ENCODE results near the gene EIPR1. TPM values are rescaled to one million over a fixed set of nuclear protein-coding genes. Genes with fewer than 3 reads are reported as not detected.
"Not testable (repeated sequence)": the region's sequence is repeated elsewhere in the genome, so short reads cannot be mapped to it uniquely, and the experiment has no call there.

The EIPR1 gene
- total RNA-seq, 1 donor from 2014 or later: 10.9 TPM

DNA sequence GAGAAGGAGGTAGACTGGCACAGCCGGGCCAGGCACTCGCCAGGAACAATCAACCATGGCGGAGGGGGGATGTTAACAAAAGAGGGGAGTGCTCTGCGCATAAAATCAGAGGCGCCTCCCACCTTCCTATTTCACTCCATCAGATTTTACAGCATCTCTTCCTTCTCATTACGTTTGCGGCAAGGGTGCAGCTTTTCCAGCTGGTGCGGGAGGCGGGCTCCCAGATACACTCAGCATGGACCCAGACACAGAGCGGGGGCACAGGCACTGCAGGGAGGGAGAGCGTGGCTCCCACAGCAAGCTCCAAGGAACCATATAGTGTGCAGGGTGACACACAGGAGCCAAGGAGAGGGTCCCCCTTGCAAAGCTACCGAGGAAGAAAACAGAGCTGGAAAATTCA, 176.3 kb downstream of the EIPR1 start:
- ATAC-seq (no peak), DNase-seq (ENCODE audit: low spot score) (no peak)

DNA sequence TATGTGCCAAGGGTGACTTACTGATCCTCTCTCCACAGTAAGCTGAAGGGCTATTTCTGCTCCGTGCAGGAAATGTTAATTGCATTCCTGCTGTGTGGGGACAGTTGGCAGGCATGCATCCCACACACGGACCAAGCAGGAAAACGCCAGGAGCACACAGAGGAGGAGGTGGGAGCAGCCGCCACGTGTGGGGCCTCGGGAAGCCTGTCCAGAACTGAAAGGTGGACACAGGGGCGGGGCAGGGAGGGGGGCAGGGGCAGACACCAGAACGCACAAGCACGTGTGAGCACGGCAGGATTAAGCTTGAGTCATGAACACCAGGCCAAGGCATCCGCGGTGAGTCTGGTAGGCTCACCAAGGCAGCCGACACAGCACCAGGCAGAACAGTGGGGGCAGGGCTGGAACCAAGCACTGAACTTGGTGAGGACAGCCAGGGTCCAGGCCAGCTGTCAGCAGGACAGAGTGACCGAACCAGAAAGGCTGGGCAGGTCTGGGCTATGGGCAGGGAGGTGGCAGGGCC, 177.1 kb downstream of the EIPR1 start:
- DNase-seq (ENCODE audit: low spot score): no peak
- no peak for ATAC-seq

DNA sequence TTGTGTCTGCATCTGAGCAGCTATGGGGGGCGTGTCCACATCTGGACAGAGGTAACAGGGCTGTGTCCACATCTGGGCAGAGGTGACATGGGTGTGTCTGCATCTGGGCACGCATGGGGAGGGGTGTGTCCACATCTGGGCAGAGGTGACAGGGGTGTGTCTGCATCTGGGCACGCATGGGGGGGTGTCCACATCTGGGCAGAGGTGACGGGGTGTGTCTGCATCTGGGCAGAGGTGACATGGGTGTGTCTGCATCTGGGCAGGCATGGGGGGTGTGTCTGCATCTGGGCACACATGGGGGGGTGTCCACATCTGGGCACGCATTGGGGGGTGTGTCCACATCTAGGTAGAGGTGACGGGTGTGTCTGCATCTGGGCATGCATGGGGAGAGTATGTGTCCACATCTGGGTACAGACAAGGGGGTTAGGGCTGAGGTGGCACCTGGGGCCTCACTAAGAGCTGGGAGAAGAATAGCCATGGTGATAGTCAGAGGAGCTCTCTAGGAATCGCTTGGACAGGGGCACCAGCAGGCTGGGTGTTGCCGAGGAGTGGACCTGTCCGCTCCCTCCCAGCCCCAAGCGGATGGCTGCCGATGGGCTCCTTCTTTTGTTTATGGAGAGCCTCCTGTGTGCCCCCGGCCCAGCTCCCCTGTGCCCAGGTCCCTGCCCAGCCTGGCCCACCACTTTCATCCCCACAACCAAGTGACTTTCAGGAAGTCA, 177.8 kb downstream of the EIPR1 start:
- no peak for ATAC-seq
- DNase-seq (ENCODE audit: low spot score): no peak

DNA sequence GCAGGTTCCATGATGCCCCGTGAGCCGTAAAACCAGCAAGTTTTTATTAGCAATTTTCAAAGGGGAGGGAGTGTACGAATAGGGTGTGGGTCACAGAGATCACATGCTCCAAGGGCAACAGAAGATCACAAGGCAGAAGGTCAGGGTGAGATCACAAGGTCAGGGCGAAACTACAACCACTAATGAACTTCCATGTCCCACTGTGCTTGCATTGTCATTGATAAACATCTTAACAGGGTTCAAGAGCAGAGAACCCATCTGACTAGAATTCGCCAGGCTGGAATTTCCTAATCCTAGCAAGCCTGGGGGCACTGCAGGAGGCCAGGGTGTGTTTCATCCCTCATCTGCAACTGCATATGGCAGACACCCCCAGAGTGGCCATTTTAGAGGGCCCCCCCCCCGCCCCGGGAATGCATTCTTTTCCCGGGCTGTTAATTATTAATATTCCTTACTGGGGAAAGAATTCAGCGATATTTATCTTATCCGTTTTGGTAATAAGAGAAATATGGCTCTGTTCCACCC, 178.9 kb downstream of the EIPR1 start:
- not testable (repeated sequence) for ATAC-seq; DNase-seq (ENCODE audit: low spot score)

DNA sequence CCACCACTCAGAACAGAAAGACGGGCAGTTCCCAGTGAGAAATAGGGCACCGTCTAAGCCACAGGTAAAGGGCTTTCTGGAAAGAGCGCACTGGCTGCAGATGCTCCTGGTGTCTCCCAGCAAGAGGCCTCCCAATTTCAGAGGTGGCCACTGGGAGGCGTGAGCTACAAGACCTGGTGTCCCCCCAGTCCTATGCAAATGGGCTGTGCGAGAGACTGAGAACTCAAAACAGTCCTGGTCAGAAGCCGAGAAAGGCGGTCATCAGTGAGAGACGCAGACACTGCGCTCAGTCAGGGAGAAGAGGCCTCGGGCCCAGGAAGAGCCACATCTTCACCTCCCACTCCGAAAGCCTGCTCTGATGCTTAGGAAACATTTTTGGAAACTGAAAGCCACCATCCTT, 179.5 kb downstream of the EIPR1 start:
- DNase-seq (ENCODE audit: low spot score) (no peak), ATAC-seq (peak; percentile 19)

DNA sequence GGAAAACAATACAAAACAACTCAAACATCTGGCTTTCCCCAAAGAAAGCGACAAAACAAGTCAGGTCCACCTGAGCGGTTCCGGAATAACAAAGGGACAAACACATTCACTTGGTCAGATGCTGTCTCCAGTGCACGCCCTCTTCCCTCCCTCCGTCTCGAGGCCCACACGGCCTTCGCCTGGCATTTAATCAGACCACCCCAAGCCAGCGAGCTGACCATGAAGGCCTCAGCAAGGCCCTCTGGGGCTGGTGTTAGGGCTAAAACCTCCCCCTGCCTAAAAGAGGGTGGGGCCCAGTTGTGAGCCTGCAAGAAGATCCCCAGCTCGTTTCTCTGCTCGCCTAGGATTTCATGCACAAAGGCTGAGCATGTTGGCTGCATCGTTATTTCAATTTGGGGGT, 180.3 kb downstream of the EIPR1 start:
- DNase-seq (ENCODE audit: low spot score) (no peak), ATAC-seq (no peak)

DNA sequence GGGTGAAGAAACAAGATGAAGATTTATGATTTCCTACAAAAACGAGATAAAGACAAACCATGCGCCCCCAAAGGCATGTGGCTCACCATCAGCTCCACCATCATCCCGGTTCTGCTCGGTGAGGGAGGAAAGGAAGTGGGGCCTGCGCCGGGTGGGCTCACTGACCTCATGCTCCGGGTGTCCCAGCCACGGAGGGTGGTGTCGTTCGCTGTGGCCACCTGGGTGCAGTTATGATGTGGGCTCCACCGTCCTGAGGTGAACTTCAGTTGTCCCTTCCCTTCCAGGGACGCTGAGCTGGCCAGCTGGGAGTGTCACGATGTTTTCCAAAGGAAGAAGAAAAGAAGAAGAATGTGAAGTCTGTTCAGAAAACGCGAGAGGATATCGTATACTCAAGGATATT, 180.9 kb downstream of the EIPR1 start:
- no peak for ATAC-seq
- DNase-seq (ENCODE audit: low spot score): no peak

DNA sequence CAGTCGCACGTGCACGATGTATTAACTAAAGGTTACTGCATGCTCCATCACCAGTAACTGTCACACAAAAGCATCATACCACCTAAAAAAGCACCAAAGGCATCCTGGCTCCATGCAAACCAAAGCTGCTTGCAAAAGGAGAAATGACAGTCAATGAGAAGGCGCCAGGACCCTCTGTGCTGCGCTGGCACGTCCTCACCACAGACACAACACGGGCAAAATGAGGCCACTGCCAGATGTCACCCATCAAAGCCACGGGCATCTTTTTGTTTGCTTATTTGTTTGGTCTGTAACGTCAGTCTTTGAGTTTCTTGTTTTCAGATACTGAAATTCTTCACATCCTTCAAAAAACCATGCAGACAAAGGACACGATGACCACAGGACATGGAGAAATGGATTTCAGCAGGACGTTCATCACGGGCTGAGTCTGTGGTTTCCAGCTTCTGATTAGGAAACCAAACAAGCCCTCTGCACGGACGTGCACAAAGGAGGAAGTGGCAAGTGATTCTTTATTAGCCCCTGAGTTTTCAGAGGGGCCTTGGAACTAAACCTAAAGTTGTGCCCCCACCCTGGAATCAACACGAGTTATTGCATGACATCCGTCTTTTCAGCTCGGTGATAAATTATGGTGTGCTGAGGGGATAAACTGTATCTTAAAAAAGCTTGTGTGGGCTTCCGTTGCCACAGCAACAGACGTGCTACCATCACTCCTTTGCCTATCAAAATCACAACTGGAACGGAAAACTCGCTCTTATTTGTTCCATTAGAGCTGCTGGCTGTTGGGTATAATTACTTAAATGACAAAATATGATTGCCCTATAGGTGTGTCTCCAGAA, 181.8 kb downstream of the EIPR1 start:
- DNase-seq (ENCODE audit: low spot score) (no peak), ATAC-seq (no peak)

DNA sequence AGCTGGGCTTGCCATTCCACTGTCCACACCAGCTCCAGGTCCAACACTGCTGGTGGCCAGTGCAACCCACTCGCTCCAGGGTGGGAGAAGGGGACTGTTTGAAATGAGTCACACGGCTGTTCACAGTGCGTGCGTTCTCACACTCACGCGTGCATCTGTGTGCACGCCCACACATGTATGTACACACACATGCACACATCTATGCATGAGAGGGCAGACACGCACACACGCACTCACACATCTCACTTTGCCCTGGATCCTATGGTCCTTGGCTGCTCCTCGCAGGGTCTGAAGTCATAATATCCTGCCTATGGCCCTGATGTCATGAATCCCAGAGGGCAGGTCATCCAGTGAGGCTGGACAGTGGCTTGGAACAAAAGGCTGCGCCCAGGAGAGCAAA, 182.8 kb downstream of the EIPR1 start:
- ATAC-seq (no peak), DNase-seq (ENCODE audit: low spot score) (no peak)

DNA sequence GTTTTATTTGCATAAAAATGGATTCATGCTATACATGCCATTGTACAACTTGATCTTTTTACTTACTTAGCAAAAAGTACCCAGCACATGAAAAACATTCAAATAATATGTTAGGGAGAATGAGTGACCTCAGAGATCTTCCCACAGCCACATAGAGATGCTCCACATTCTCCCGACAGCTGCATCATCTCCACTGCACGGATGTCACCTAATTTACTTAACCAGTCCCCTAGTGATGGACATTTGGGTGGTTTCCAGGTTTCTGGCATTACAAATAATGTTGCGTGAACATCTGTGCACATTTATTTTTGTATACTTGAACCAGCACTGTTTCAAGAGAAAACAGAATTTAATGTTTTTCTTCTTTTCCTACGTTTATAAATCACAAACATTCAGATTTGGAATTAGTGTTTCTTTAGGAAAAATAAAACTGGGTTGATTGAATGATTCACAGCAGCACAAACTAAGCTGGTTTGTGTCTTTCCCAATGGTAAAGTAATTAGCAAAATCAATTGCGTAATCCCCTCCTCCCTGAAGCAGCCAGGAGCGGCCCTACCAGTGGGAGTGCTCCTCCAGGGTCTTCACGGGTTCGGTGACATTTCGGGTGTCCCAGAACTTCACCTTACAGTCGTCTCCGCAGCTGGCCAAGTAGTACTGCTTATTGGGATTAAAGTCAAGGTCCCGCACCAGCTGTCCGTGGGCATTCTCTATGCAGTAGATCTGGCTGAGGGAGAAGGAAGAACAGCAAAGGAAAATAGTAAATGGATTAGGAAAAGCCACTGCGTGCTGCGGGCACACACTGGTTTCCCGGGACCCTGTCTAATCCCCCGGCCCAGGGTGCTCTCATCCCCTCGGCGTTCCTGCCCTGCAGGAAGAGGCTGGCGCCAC, 183.9 kb downstream of the EIPR1 start:
- no peak for DNase-seq (ENCODE audit: low spot score)
- no peak for ATAC-seq

DNA sequence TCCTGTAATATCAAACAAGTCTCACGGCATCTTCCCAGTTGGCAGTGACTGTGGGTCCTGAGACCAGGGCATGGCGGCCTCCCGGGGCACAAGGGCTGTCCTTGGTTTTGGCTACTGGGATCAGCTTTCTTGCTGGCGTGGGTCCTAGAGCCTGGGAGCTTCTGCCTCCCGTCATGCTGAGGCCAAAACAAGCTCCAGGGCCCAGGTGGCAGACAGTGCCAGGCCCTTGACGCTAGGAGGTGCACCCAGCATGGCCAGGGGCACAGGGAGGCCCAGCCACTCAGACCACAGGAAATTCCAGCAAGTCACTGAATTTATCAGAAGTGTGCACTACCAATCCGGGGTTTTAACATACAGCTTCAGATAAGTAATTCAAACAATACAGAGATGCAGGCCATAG, 184.7 kb downstream of the EIPR1 start:
- DNase-seq (ENCODE audit: low spot score): no peak
- ATAC-seq: no peak

DNA sequence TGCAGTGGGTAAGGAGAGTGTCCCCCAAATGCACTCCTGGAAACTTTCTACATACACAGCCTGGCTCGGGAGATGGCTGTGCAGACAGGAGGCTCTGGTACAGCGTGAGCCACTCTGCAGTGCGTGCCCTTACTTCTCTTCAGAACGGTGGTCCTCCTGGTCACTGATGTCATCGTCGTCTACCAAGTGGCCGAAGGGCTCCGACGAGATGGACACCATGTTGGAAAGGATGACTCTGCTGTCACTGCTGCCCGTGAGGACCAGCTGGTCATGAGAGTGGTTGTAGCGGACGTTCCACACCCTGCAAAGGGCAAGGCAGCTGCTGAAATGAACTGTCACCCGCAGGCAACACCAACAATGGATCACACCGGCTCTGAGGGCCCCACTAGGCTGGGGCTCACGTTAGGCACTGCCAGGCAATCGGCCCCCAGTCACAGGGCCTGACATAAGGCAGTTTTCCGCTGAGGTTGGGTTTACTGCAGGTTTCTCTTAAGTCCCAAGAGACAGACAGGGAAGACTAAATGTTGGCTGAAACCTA, 185.3 kb downstream of the EIPR1 start:
- ATAC-seq: no peak
- DNase-seq (ENCODE audit: low spot score): no peak

DNA sequence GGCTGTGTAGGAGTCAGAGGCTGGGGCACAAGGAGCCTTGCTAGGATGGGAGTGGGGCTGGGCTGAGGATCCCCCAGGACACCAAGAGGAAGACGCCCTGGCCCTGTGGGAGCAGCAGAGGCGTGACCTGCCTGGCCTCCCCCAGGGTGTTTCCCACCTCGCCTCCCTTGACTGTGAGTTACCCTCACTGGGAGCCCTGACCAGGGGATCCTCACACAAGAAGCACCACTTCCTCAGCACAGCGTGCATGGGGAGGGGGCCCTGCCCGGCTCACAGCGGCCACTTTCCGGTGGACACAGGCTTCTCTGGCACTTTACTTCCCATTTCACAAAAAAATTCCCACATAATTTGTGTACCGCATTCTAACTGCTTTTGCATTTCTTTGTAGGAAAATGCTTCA, 187.7 kb downstream of the EIPR1 start:
- ATAC-seq (no peak), DNase-seq (ENCODE audit: low spot score) (no peak)

DNA sequence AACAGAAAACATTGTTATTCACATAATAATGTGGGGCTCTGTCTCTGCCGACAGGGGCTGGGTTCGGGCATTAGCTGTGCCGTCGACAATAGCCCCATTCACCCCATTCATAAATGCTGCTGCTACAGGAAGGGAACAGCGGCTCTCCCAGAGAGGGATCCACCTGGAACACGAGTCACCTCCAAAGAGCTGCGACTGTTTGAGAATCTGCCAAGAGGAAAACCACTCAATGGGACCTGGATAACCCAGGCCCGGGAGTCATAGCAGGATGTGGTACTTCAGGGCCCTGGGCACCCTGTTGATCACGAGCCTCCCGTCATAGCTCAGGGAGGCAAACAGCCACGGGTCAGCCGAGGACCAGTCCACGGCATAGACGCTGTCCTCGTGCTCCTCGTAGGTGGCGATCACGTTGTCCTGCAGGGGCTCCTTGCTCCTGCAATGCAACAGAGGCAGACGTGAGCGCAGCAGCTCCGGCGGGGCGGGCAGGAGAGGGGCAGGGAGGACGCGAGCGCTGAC, 188.5 kb downstream of the EIPR1 start:
- ATAC-seq (no peak), DNase-seq (ENCODE audit: low spot score) (no peak)

DNA sequence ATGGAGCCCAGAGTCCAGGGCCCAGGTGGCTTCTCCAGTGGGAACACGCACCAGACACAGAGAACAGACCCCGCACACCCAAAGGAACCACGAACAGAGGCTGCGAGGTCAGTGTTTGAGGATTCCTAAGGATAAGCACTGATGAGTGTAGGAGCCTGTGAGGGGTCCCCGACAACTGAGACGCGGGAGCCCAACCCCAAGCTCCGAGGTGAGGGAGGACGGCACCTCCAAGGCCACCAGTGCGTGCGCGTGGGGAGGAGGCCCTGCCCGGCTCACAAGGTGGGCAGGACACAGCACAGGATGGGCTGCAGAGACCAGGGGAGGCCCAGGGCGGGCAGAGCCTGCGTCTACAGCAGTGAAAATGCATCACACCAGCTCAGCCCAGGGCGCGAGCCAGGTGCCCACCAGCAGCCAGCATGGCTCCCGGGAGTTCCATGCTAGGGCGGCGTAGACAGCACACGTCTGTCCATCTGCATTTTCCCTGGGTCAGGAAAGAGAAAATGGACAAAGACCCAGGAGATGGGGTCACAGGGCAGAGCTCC, 189.1 kb downstream of the EIPR1 start:
- ATAC-seq (no peak), DNase-seq (ENCODE audit: low spot score) (no peak)

DNA sequence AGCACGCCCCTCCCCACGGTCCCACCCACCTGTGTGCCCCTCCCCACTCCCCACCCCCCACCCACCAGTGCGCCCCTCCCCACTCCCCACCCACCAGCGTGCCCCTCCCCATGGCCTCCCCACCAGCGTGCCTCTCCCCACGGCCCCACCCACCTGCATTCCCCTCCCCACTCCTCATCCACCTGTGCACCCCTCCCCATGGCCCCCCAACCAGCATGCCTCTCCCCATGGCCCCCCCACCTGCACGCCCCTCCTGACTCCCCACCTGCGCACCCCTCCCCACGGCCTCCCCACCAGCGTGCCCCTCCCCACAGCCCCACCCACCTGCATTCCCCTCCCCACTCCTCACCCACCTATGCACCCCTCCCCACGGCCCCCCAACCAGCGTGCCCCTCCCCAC, 190.2 kb downstream of the EIPR1 start:
- no peak for ATAC-seq
- no peak for DNase-seq (ENCODE audit: low spot score)

DNA sequence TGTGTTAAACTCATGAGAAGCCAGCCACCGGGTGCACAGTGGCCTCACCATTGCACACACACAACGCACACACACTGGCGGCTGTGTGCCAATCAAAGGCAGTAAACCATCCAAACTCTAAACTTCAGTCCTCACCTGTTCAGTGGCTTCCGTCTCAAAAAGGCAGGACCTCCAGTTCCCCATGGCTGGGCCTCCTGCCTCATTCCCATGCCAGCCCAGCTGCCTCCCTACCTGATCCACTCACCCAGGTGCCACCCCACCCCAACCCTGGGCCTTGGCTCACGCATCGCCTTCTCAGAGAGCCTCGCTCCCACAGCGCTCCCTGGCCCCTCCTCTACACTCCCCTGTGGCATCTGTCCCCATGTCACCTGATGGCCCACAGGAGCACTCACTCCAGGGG, 190.9 kb downstream of the EIPR1 start:
- ATAC-seq (no peak), DNase-seq (ENCODE audit: low spot score) (no peak)

DNA sequence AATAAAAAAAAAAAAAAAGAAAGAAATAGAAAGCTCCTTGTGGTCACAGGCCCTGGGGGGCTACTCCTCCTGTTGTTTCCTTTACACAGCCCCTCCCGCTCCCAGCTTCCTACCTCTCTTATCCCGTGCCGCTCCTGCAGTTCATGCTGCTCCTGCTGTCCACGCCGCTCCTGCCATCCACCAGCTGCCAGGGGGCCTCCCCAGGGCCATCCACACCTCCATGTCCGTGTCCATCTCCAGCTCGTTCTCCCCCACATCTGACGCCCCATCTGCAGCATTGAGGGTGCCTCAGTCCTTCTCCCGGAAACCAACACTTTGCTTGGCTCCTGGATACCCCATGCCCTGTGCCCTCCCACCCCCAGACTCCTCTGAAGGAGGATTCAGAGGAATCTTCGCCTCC, 191.7 kb downstream of the EIPR1 start:
- ATAC-seq: no peak
- DNase-seq (ENCODE audit: low spot score): no peak

DNA sequence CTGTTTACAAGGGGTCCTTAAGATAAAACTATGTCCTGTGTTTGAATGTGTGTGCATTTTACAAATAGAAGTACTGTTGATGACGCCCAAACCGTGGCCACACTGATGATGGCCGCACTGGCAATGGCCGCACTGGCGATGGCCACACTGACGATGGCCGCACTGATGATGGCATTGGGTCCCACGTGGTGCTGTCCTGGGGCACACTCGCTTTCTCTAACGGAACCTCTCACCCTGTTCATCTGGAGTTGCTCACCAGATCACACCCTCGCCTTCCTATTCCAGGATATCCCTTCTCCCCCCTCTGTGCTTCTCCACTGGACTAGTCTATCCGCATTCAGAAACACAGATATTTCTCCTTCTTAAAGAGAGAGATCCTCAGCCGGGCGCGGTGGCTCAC, 192.4 kb downstream of the EIPR1 start:
- ATAC-seq: no peak
- DNase-seq (ENCODE audit: low spot score): no peak

DNA sequence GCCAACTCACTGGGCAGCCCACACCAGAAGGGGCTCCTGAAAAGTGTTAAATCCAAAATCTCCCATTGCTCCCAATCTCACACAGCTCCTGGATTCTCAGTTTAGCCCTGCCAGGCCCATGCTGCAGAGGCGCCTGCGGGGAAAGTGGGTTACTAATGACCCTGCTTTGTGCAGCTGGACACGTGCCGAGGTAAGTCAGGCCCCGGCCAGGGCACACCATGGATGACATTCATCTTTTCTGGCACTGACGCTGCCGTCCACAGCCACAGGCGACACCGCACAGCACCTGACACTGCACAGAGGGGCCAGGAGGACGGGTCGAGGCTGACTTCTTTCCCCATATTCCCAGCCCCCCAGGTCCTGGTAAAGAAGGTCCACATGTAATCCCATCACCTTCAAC, 193.5 kb downstream of the EIPR1 start:
- DNase-seq (ENCODE audit: low spot score) (no peak), ATAC-seq (no peak)

Data from left lobe of liver (tissue), 2 donors.